LNCaP clone FGC (cell line): Measurements from ENCODE around the gene GTF2H1.
"Not testable (repeated sequence)": the region's sequence is repeated elsewhere in the genome, so short reads cannot be mapped to it uniquely, and the experiment has no call there.

Source experiments
- DNase-seq: peaks from one replicate; pipeline ENCODE4 v3.0.0-alpha.2; 2011; ENCODE audit warnings: low read depth
- H3K4me3 ChIP-seq: 2 replicates; pipeline ENCODE4 v1.5.1; 2011; ENCODE audit warnings: mild to moderate bottlenecking, low read depth, low read length, control low read depth
- TF ChIP-seq, protein P1 (sequence below): IDR thresholded peaks from 2 replicates; pipeline ENCODE4 v1.5.1; 2012; ENCODE audit warnings: mild to moderate bottlenecking; ENCODE audit not compliant: control insufficient read depth, insufficient read depth; ENCODE audit errors: extremely low read depth

Gene GTF2H1

GRCh38 chr11:18317551-18317950 lies 4.8 kb upstream of the GTF2H1 start:
- TF ChIP-seq, protein P1, sequence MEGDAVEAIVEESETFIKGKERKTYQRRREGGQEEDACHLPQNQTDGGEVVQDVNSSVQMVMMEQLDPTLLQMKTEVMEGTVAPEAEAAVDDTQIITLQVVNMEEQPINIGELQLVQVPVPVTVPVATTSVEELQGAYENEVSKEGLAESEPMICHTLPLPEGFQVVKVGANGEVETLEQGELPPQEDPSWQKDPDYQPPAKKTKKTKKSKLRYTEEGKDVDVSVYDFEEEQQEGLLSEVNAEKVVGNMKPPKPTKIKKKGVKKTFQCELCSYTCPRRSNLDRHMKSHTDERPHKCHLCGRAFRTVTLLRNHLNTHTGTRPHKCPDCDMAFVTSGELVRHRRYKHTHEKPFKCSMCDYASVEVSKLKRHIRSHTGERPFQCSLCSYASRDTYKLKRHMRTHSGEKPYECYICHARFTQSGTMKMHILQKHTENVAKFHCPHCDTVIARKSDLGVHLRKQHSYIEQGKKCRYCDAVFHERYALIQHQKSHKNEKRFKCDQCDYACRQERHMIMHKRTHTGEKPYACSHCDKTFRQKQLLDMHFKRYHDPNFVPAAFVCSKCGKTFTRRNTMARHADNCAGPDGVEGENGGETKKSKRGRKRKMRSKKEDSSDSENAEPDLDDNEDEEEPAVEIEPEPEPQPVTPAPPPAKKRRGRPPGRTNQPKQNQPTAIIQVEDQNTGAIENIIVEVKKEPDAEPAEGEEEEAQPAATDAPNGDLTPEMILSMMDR: no peak
- no peak for DNase-seq
- no peak overlapping the region for H3K4me3 ChIP-seq

- TF ChIP-seq, protein P1: no peak
Measured at GRCh38 chr11:18319914-18320313, 2.5 kb upstream of the GTF2H1 start.

DNA sequence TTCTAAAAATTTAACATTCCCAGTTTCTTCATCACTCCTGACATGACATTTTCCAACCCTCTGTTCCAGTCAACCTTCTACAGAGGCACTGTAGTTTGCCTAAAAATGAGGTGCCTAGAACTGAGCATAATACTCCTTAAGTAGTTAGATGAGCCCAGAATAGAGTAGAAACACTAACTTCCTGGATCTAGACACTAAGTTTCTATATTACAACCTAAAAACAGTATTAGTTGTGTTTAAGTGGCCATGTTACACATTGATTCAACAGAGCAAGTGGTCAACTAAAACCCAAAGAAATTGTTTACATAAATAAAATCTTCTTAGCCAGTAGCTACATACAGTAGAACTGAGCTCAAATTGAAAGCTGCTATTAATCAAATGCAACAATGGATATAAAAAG lies 1.8 kb upstream of the GTF2H1 start:
- H3K4me3 ChIP-seq: peak overlapping the region; percentile 90
- TF ChIP-seq, protein P1: no peak
- no peak for DNase-seq

More at GRCh38 chr11:18319914-18320313, 2.5 kb upstream of the GTF2H1 start:
- H3K4me3 ChIP-seq: no peak overlapping the region
- no peak for DNase-seq

- TF ChIP-seq, protein P1: no peak
- DNase-seq: no peak
- peak overlapping the region; percentile 90 for H3K4me3 ChIP-seq
Measured at GRCh38 chr11:18321578-18321968, 794 bp upstream of the GTF2H1 start.

GRCh38 chr11:18322818-18323570 lies 627 bp downstream of the GTF2H1 start:
- peak overlapping the region; percentile 90 for H3K4me3 ChIP-seq
- no peak for DNase-seq
- TF ChIP-seq, protein P1: no peak

- not testable (repeated sequence) for DNase-seq
- peak overlapping the region; percentile 90 for H3K4me3 ChIP-seq
Measured at GRCh38 chr11:18323881-18324280, 1.5 kb downstream of the GTF2H1 start.

- TF ChIP-seq, protein P1: no peak
- DNase-seq: no peak
- H3K4me3 ChIP-seq: no peak overlapping the region
Measured at GRCh38 chr11:18324381-18324780, 2.0 kb downstream of the GTF2H1 start.
